HG03571 (cell line): Measurements from ENCODE around the gene TXNDC11.

Experiments used
- ATAC-seq: cut with Tn5 transposase; IDR thresholded peaks from one replicate; pipeline ENCODE4 v1.9.1; 2021; ENCODE audit not compliant: unreplicated experiment

TXNDC11 gene

GRCh38 chr16:11675561-11676511 lies 66.8 kb downstream of the TXNDC11 start:
- no peak for ATAC-seq

- ATAC-seq = no peak
Observed at GRCh38 chr16:11674818-11675560, 67.7 kb downstream of the TXNDC11 start.

- no peak for ATAC-seq
Observed at GRCh38 chr16:11674001-11674817, 68.4 kb downstream of the TXNDC11 start.

GRCh38 chr16:11673091-11674000 lies 69.3 kb downstream of the TXNDC11 start:
- ATAC-seq = no peak

GRCh38 chr16:11672206-11673090 lies 70.2 kb downstream of the TXNDC11 start:
- ATAC-seq = no peak

GRCh38 chr16:11671676-11672075 lies 71.0 kb downstream of the TXNDC11 start:
- ATAC-seq = no peak

GRCh38 chr16:11671271-11671670 lies 71.4 kb downstream of the TXNDC11 start:
- no peak for ATAC-seq

- ATAC-seq = no peak
Observed at GRCh38 chr16:11670171-11671131, 72.2 kb downstream of the TXNDC11 start.

GRCh38 chr16:11669380-11670146 lies 73.1 kb downstream of the TXNDC11 start:
- no peak for ATAC-seq

- no peak for ATAC-seq
Observed at GRCh38 chr16:11668623-11669379, 73.9 kb downstream of the TXNDC11 start.

GRCh38 chr16:11667824-11668622 lies 74.6 kb downstream of the TXNDC11 start, which contains the start of gene SNN:
Gene SNN (plus strand): TSS chr16:11668455. CDS start chr16:11676060, 7,605 bp downstream.
- no peak for ATAC-seq

GRCh38 chr16:11667221-11667823 lies 75.3 kb downstream of the TXNDC11 start:
- no peak for ATAC-seq

GRCh38 chr16:11666103-11667055 lies 76.3 kb downstream of the TXNDC11 start:
- no peak for ATAC-seq

GRCh38 chr16:11665071-11665491 lies 77.6 kb downstream of the TXNDC11 start:
- no peak for ATAC-seq
